SK-N-MC (cell line): ENCODE results near the gene BRAF.

Experiments used
- EZH2 ChIP-seq: fragments of 200-600 bp; sonication (generic); IDR thresholded peaks from one replicate; pipeline ENCODE4 v1.6.1; 2017; ENCODE audit warnings: antibody characterized with exemption
- FOXP2 ChIP-seq: optimal IDR thresholded peaks from 2 replicates; pipeline ENCODE3; 2011; ENCODE audit warnings: mild to moderate bottlenecking, moderate library complexity; ENCODE audit not compliant: insufficient read depth; ENCODE audit errors: extremely low read length, control extremely low read depth
- POLR2AphosphoS5 ChIP-seq: IDR thresholded peaks from 2 replicates; pipeline ENCODE4 v1.6.1; 2012; ENCODE audit warnings: mild to moderate bottlenecking, low read depth, low read length, borderline replicate concordance

GRCh38 chr7:140684066-140684950 is 240.4 kb downstream of the BRAF start:
- TF ChIP-seq POLR2AphosphoS5 (no peak), EZH2 (no peak), FOXP2 (no peak)
